Common myeloid progenitor, CD34-positive (primary cell): Measurements from ENCODE around the gene NAB1. TPM values are rescaled to one million over a fixed set of nuclear protein-coding genes. Genes with fewer than 3 reads are reported as not detected.

Source experiments
- CTCF ChIA-PET: fragments of 350-600 bp; sonication (Branson Sonifier 250); formaldehyde crosslinking; loops from one replicate; lab custom pipeline; 2021; ENCODE audit warnings: antibody characterized with exemption; lab: Charles Lee
- POLR2A ChIA-PET: fragments of 350-600 bp; sonication (Branson Sonifier 250); formaldehyde crosslinking; loops from one replicate; lab custom pipeline; 2021; ENCODE audit warnings: antibody characterized with exemption; lab: Charles Lee
- DNase-seq, 3 donors: peaks; one replicate each; pipeline versions ENCODE4 v3.0.0 to v3.0.0-alpha.2; 2013
- H3K27ac ChIP-seq, 2 experiments: 1 replicate in 1 of 2; 2 replicates in 1 of 2; pipeline ENCODE4 v1.7.0; 2013; ENCODE audit warnings: inconsistent platforms in 2 of 2, low read length in 2 of 2, mild to moderate bottlenecking in 2 of 2, low read depth in 1 of 2, moderate library complexity in 1 of 2; ENCODE audit not compliant: severe bottlenecking in 2 of 2, insufficient read depth in 1 of 2, poor library complexity in 1 of 2
- H3K27me3 ChIP-seq, 5 experiments: replicated peaks in 2 of 5; 1 replicate in 3 of 5; 2 replicates in 2 of 5; pipeline versions ENCODE4 v1.6.1 to v1.7.0; 2013; ENCODE audit warnings: low read length in 4 of 5, mild to moderate bottlenecking in 2 of 5, moderate library complexity in 2 of 5, inconsistent platforms in 1 of 5; ENCODE audit not compliant: insufficient read depth in 5 of 5, control insufficient read depth in 4 of 5
- H3K36me3 ChIP-seq, 4 experiments: 1 replicate in 2 of 4; 2 replicates in 2 of 4; pipeline versions ENCODE4 v1.6.1 to v1.7.0; 2013; ENCODE audit warnings: low read length in 3 of 4, control low read depth in 1 of 4, mild to moderate bottlenecking in 1 of 4; ENCODE audit not compliant: control insufficient read depth in 4 of 4, insufficient read depth in 4 of 4
- H3K4me1 ChIP-seq, 4 experiments: 1 replicate in 3 of 4; 2 replicates in 1 of 4; pipeline versions ENCODE4 v1.6.1 to v1.7.1; 2013; ENCODE audit warnings: low read length in 3 of 4, mild to moderate bottlenecking in 3 of 4, control low read depth in 1 of 4, inconsistent platforms in 1 of 4, moderate library complexity in 1 of 4; ENCODE audit not compliant: control insufficient read depth in 4 of 4, insufficient read depth in 4 of 4; ENCODE audit errors: control extremely low read depth in 1 of 4
- H3K4me3 ChIP-seq, 7 experiments: 1 replicate in 4 of 7; 2 replicates in 3 of 7; pipeline versions ENCODE4 v1.5.1 to v1.7.0; 2013; ENCODE audit warnings: mild to moderate bottlenecking in 7 of 7, low read length in 6 of 7, moderate library complexity in 6 of 7, inconsistent platforms in 2 of 7, low read depth in 2 of 7, control low read depth in 1 of 7; ENCODE audit not compliant: insufficient read depth in 4 of 7, control insufficient read depth in 1 of 7; ENCODE audit errors: extremely low read depth in 1 of 7
- H3K9me3 ChIP-seq, 5 experiments: 1 replicate in 4 of 5; 2 replicates in 1 of 5; pipeline versions ENCODE4 v1.6.1 to v1.7.1; 2013; ENCODE audit warnings: low read length in 4 of 5, mild to moderate bottlenecking in 2 of 5, inconsistent platforms in 1 of 5, low read depth in 1 of 5, moderate library complexity in 1 of 5; ENCODE audit not compliant: control insufficient read depth in 4 of 5, insufficient read depth in 2 of 5; ENCODE audit errors: control extremely low read depth in 1 of 5
- WGBS: methylation state at CpG from one replicate; pipeline ENCODE4 v1.1.5; 2013; ENCODE audit not compliant: insufficient coverage; 5-methylcytosine and 5-hydroxymethylcytosine counted together
- polyA plus RNA-seq: library from polyadenylated mRNA; unstranded; fragments of 120-200 nt; gene quantifications from one replicate; pipeline ENCODE4 v1.2.1, GENCODE V29; 2013

Gene NAB1, protein sequence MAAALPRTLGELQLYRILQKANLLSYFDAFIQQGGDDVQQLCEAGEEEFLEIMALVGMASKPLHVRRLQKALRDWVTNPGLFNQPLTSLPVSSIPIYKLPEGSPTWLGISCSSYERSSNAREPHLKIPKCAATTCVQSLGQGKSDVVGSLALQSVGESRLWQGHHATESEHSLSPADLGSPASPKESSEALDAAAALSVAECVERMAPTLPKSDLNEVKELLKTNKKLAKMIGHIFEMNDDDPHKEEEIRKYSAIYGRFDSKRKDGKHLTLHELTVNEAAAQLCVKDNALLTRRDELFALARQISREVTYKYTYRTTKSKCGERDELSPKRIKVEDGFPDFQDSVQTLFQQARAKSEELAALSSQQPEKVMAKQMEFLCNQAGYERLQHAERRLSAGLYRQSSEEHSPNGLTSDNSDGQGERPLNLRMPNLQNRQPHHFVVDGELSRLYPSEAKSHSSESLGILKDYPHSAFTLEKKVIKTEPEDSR
- polyA plus RNA-seq = 40.8 TPM

DNA sequence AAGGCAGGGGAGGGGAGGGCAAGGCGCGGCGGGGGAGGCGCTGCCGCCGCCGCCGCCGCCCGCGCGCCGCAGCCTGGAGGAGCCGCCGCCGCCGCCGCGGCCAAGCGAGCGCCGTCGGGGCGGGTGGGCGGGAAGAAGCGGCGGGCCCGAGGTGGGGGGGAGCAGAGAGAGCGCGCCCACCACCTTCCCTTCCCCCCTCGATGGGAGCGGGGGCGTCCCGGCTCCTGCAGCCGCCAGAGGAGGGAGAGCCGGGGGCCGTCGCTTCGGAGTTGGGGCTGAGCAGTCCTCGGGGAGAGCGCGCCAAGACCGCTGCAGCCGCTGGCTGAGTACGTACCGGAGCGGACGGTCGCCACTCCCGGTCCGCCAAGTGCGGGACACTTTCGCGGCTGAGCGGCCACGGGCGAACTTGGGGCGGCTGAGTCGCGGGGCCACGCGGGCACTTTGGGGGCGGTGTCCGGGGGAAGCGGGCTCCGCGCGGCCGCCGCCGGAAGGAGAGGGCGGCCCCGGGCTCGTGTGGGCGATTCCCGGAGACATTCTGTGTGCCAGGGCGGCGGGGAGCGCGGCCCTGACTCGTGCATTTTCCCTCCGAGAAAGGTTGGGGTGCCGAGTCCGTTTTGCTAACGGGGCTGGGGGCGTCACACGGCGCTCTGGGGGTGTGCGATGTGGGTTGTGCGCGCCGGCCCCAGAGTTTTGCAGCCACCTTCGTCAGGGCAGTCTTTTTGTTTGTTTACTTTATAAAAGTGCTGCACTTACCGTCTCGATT is at the start of gene NAB1:
TSS of gene NAB1 (plus strand) at position 49 of the 763 bp plus-strand sequence. CDS start 10,094 bp downstream, outside the sequence.
- H3K4me3 ChIP-seq = peak within 1 kb of the TSS; percentile 77 to 99 (median 86)
- H3K9me3 ChIP-seq = no peaks in the 10 kb centered on the region
- ChIA-PET CTCF (interaction anchor here (5.2 kb wide), 1 partner anchor 15 kb away, joined by 50 read pairs; no protein-coding TSS in a partner anchor), POLR2A (interaction anchor here (0.6 to 1.1 kb wide), 3 partner anchors 12 to 179 kb away, joined by 3 read pairs; no protein-coding TSS in a partner anchor)
- under 1% methylated on average over 60 of the region's 95 CpGs for WGBS
- peak within 1 kb of the TSS; percentile 87 to 90 for H3K27ac ChIP-seq
- no peaks in the 10 kb centered on the region for H3K27me3 ChIP-seq
- no peaks in the 10 kb centered on the region for H3K36me3 ChIP-seq
- H3K4me1 ChIP-seq = peaks cover 10 to 46% (median 24%) of the 10 kb centered on the region in 4 experiments
- DNase-seq = peak; percentile 54 to 85 (median 78)

DNA sequence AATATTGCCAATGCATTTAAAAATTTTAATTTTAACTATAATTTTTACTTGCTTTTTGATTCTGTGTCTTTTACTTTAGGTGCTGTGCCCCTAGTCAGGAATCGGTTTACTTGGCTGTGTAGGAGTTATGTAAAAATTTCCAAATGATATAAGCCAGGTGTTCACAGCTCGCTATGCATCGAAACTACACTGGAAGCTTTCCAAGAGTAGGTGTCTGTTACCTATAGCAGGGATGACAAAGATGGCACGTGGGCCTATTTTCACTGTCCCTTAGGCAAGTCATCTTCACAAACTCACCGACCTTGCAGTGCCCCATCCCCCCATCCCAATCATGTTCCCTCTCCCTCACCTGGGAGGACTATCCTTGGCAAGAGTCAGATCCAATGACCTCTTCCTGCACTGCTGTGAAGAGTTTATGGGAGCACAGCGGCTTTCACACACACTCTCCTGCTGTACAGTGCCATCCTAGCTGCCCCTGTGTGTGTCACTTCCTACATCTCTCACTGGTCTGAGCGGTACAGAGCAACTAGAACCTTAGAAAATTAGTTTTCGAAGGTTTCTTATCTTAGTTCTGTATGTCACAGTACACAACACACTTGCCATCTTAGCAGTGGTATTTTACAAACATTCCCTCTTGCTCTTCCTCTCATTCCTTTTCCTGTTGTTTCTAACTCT is 49.2 kb upstream of the NAB1 start:
- ChIA-PET POLR2A (no interaction called here), CTCF (interaction anchor here (1.5 kb wide), 1 partner anchor 77 kb away, joined by 4 read pairs; no protein-coding TSS in a partner anchor)
- 98% methylated on average over 8 of the region's 8 CpGs for WGBS
- H3K4me3 ChIP-seq = no peak overlapping the region
- H3K9me3 ChIP-seq = no peaks in the 10 kb centered on the region
- H3K27ac ChIP-seq = no peak overlapping the region
- H3K27me3 ChIP-seq = no peaks in the 10 kb centered on the region
- peak in 1 of 3 donors; percentile 16 for DNase-seq
- peaks cover 0 to 23% (median 7%) of the 10 kb centered on the region in 4 experiments for H3K4me1 ChIP-seq
- H3K36me3 ChIP-seq = no peaks in the 10 kb centered on the region

DNA sequence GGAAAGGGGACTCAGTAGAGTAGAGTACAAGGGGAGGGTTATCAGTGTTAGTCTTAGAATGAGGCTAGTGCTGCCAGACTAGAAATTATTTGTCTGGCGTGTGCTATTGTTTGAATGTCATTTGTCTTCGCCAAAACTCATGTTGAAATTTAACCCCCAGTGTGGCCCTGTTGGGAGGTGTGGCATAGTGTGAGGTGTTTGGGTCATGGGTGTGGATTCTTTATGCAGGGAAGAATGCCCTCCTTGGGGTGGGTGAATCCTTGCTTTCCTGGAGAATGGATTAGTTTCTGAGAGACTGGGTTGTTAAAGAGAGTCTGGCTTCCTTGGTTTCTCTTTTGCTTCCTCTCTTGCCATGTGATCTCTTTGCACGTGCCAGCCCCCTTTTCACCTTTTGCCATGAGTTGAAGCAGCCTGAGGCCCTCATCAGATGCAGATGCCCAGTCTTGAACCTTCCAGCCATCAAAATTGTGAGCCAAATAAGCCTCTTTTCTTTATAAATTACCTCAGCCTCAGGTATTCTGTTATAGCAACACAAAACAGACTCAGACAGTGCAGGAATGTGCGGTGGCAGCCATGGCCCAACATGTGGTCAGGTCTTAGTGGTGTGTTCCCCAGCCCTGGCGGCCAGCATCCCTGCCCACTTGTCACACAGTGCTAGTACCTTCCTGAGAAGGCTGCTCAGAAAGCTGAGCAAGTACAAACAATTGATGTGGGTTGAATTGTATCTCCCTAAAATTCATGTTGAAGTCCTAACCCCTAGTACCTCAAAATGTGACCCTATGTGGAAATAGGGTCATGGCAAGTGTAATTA is 48.4 kb upstream of the NAB1 start:
- ChIA-PET CTCF (interaction anchor here (1.0 kb wide), 1 partner anchor 22 kb away, joined by 4 read pairs; no protein-coding TSS in a partner anchor), POLR2A (no interaction called here)
- no peak for DNase-seq
- no peaks in the 10 kb centered on the region for H3K27me3 ChIP-seq
- no peaks in the 10 kb centered on the region for H3K9me3 ChIP-seq
- 83% methylated on average over 4 of the region's 5 CpGs for WGBS
- H3K4me3 ChIP-seq = no peak overlapping the region
- peaks cover 0 to 23% (median 7%) of the 10 kb centered on the region in 4 experiments for H3K4me1 ChIP-seq
- no peaks in the 10 kb centered on the region for H3K36me3 ChIP-seq
- no peak overlapping the region for H3K27ac ChIP-seq

DNA sequence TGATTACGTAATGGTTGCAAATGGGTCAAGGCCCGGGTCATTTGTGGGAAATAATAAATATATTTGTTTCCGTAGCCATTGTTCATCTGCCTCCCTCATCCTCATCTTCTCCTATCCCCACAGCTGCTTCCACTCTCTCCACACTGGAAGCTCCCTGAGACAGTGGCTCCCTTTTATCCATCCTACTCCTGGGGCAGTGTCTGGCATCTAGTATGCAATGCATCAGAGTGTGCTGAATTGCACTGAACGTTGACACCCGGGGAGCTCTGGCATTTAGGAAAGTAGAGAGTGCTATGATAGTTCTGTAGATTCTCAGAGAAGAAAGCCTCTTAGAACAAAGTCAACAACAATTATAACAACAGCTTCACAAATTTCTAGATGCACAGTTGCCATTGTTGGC is 45.5 kb upstream of the NAB1 start:
- H3K9me3 ChIP-seq = no peaks in the 10 kb centered on the region
- no CpG with 5 or more reads among the region's 5 CpGs for WGBS
- ChIA-PET CTCF (interaction anchor here (1.1 kb wide), 1 partner anchor 21 kb away, joined by 3 read pairs; no protein-coding TSS in a partner anchor), POLR2A (no interaction called here)
- DNase-seq = no peak
- no peak overlapping the region for H3K4me3 ChIP-seq
- H3K27me3 ChIP-seq = no peaks in the 10 kb centered on the region
- H3K27ac ChIP-seq = no peak overlapping the region
- peaks cover 0 to 27% (median 7%) of the 10 kb centered on the region in 4 experiments for H3K4me1 ChIP-seq
- no peaks in the 10 kb centered on the region for H3K36me3 ChIP-seq

DNA sequence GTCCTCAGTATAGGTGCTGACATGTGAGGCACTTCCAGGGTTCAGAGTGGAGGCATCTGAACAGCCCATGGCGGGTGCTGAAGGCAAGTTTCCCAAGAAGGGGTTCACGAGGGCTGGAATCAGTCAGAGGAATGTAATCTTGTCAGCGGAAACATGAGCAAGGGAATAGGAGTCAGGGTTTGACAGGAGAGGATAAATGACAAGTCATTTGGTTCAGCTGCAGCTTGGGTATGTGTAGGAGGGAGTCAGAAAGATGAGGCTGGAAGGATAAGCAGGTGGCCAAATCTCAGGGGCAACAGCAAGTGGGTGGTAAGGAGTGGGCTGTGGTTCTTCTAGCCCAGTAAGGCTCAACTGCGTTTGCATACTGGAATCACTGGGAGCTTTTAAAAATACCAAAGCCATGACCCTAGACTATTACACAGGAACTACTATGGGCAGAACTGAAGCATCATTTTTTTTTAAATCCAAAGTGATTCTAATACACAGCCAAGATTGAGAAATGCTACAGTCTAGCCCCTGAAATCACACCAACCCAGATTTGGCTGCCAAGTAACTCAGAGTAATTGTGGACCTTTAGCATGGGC is 41.8 kb upstream of the NAB1 start:
- H3K9me3 ChIP-seq = peaks cover 0 to 4% (median 0%) of the 10 kb centered on the region in 5 experiments
- ChIA-PET CTCF (interaction anchor here (0.6 to 2.0 kb wide), 2 partner anchors 38 to 298 kb away, joined by 4 read pairs; no protein-coding TSS in a partner anchor), POLR2A (no interaction called here)
- 100% methylated on average over 3 of the region's 4 CpGs for WGBS
- no peaks in the 10 kb centered on the region for H3K27me3 ChIP-seq
- H3K4me3 ChIP-seq = no peak overlapping the region
- peaks cover 0 to 5% (median 0%) of the 10 kb centered on the region in 4 experiments for H3K4me1 ChIP-seq
- no peak for DNase-seq
- H3K27ac ChIP-seq = no peak overlapping the region
- H3K36me3 ChIP-seq = no peaks in the 10 kb centered on the region
